Measurements from ENCODE around the gene EDEM3.

Gene EDEM3

GRCh38 chr1:184753117-184753516 lies 1.5 kb downstream of the EDEM3 start:
- peak overlapping the region; percentile 95 for H3K27ac ChIP-seq (replicated peaks)
- H3K27me3 ChIP-seq (ENCODE audit: insufficient read depth, poor library complexity, severe bottlenecking), result no peaks in the 10 kb centered on the region
- H3K4me3 ChIP-seq (replicated peaks; ENCODE audit: insufficient read depth, low read length), result peak overlapping the region; percentile 76
- TF ChIP-seq POLR2AphosphoS5 (IDR thresholded peaks at IDR 0.05; ENCODE audit: low read depth) (no peak), CTCF (IDR thresholded peaks at IDR 0.05; ENCODE audit: insufficient read depth, low read length) (no peak), GABPA (IDR thresholded peaks at IDR 0.05; ENCODE audit: low read depth) (no peak), SPI1 (IDR thresholded peaks at IDR 0.05; ENCODE audit: borderline replicate concordance, low read depth) (no peak), REST (IDR thresholded peaks at IDR 0.05; ENCODE audit: insufficient replicate concordance, low read depth) (no peak)
- DNase-seq (ENCODE audit: low read depth in 1 of 2, low spot score in 1 of 2), result no peak

DNA sequence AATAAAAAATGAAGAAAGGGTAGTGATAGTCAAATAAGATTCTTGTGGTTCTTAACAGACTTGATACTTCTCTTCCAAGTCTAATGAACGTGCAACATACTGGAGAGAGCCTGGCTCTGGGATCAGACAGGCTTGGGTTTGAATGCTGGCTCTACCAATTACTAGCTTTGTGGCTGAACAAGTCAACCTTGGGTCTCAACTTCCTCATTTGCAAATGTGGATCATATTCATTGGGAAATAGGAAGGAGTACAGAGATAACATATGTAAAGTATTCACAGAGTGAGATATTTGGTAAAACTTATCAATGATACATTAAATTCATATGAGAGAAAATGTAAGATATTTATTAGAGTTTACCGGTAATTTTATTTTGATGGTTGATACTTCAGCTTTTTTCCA lies 2.0 kb downstream of the EDEM3 start:
- Histone ChIP-seq H3K4me3 (replicated peaks; ENCODE audit: insufficient read depth, low read length) (peak overlapping the region; percentile 76), H3K27me3 (ENCODE audit: insufficient read depth, poor library complexity, severe bottlenecking) (no peaks in the 10 kb centered on the region), H3K27ac (replicated peaks) (peak overlapping the region; percentile 95)
- TF ChIP-seq POLR2AphosphoS5 (IDR thresholded peaks at IDR 0.05; ENCODE audit: low read depth) (no peak), CTCF (IDR thresholded peaks at IDR 0.05; ENCODE audit: insufficient read depth, low read length) (no peak), SPI1 (IDR thresholded peaks at IDR 0.05; ENCODE audit: borderline replicate concordance, low read depth) (peak; percentile 55; the same call in 1 of the 2 replicates)
- peak in 1 of 2 experiments; percentile 69 for DNase-seq (ENCODE audit: low read depth in 1 of 2, low spot score in 1 of 2)

DNA sequence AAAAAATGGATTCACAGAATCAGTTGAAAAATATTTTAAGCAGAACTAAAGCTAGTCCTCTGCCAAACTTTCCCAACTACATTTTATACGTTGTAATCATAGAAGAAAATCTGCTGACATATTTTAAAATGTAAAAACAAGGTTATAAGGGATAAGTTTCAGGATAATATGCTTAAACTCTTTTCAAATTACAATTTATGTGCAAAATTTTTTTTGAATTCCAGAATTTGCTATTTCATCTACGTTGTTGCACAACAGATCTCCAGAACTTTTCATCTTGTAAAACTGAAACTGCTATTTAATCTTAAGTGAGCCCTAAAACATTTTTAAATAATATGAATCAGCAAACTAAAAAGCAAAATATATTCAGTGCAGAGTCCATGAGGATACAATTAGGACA lies 5.9 kb downstream of the EDEM3 start:
- H3K27ac ChIP-seq (replicated peaks), result no peak overlapping the region
- DNase-seq (ENCODE audit: low read depth in 1 of 2, low spot score in 1 of 2), result no peak
- no peak overlapping the region for H3K4me3 ChIP-seq (replicated peaks; ENCODE audit: insufficient read depth, low read length)
- TF ChIP-seq POLR2AphosphoS5 (IDR thresholded peaks at IDR 0.05; ENCODE audit: low read depth) (no peak), SPI1 (IDR thresholded peaks at IDR 0.05; ENCODE audit: borderline replicate concordance, low read depth) (no peak)
- H3K27me3 ChIP-seq (ENCODE audit: insufficient read depth, poor library complexity, severe bottlenecking), result no peaks in the 10 kb centered on the region

- peak; percentile 98 for TF ChIP-seq SPI1 (IDR thresholded peaks at IDR 0.05; ENCODE audit: borderline replicate concordance, low read depth)
- no peak for TF ChIP-seq POLR2AphosphoS5 (IDR thresholded peaks at IDR 0.05; ENCODE audit: low read depth)
- Histone ChIP-seq H3K27ac (replicated peaks) (no peak overlapping the region), H3K4me3 (replicated peaks; ENCODE audit: insufficient read depth, low read length) (no peak overlapping the region), H3K27me3 (ENCODE audit: insufficient read depth, poor library complexity, severe bottlenecking) (no peaks in the 10 kb centered on the region)
- no peak for DNase-seq (ENCODE audit: low read depth in 1 of 2, low spot score in 1 of 2)
Measured at GRCh38 chr1:184747089-184747955, 7.3 kb downstream of the EDEM3 start.

DNA sequence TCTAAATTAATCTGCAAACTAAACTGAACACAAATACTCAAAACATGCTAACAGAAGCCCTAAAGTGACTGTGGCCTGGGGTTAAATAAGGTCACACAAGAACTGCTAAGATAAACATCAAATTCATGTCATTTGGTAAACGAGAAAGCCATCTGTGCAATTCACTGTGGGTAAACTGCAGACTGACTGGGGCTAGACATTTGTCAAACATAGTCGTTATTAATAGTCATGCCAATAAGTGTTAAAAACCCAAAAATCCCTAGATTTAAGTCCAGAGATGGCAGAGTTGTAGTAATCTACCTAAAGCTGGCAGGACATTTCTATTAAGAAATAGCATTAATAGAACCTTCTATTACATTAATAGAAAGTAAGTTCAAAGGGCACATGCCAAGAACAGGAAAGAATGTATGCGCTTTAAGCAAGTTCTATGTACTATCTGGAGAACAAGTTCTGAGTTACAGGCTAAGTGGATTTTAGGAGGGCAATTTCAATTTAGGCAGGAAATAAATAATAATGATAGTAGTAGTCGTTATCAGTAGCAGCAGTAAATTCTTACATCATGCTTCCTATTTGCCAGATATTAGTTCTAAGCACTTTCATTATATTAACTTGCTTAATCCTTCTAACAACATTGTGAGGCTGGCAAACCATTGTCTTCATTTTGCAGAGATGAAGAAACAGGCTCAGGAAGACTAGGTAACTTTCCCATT lies 8.6 kb downstream of the EDEM3 start:
- Histone ChIP-seq H3K27ac (replicated peaks) (no peak overlapping the region; the same call in 1 of the 2 replicates), H3K4me3 (replicated peaks; ENCODE audit: insufficient read depth, low read length) (no peak overlapping the region), H3K27me3 (ENCODE audit: insufficient read depth, poor library complexity, severe bottlenecking) (no peaks in the 10 kb centered on the region)
- no peak for DNase-seq (ENCODE audit: low read depth in 1 of 2, low spot score in 1 of 2)
- no peak for TF ChIP-seq REST (IDR thresholded peaks at IDR 0.05; ENCODE audit: insufficient replicate concordance, low read depth)
- TF ChIP-seq SPI1 (IDR thresholded peaks at IDR 0.05; ENCODE audit: borderline replicate concordance, low read depth), result no peak
- TF ChIP-seq GABPA (IDR thresholded peaks at IDR 0.05; ENCODE audit: low read depth), result no peak
- TF ChIP-seq POLR2AphosphoS5 (IDR thresholded peaks at IDR 0.05; ENCODE audit: low read depth), result no peak
- no peak for TF ChIP-seq CTCF (IDR thresholded peaks at IDR 0.05; ENCODE audit: insufficient read depth, low read length)
